Measurements from ENCODE around the gene STXBP3.

GRCh38 chr1:108729481-108729880 lies 17.0 kb upstream of the STXBP3 start:
- no peak for TF ChIP-seq CTCF (conservative IDR thresholded peaks at IDR 0.05; ENCODE audit: low read depth, low read length)
- TF ChIP-seq EZH2 (IDR thresholded peaks at IDR 0.05; ENCODE audit: borderline replicate concordance, low read depth, low read length, poor library complexity, severe bottlenecking) = no peak

Measured in A673 (cell line).